MCF 10A (cell line): ENCODE data around the gene MAN2B2. TPM values are rescaled to one million over a fixed set of nuclear protein-coding genes. Genes with fewer than 3 reads are reported as not detected.
"Not testable (repeated sequence)": the region's sequence is repeated elsewhere in the genome, so short reads cannot be mapped to it uniquely, and the experiment has no call there.

Experiments used
- BruUV-seq: library from RNA; stranded (reverse); fragments of 400-500 nt; replicated peaks from 2 replicates; lab custom pipeline; 2021; lab: Mats Ljungman, UMichigan
- CTCF ChIA-PET: fragments of 300-600 bp; sonication (Branson Sonifier 250); formaldehyde crosslinking; extraction: SDS; loops from one replicate; lab custom pipeline; 2021; ENCODE audit warnings: antibody characterized with exemption, inconsistent platforms; lab: Yijun Ruan, JAX
- POLR2A ChIA-PET: fragments of 300-600, 350-650 bp; sonication (Branson Sonifier 250); formaldehyde crosslinking; extraction: SDS; loops from one replicate; lab custom pipeline; 2020; ENCODE audit warnings: antibody characterized with exemption, inconsistent platforms; lab: Yijun Ruan, JAX
- DNase-seq: peaks from one replicate; pipeline ENCODE4 v3.0.0-alpha.2; 2018; ENCODE audit not compliant: unreplicated experiment
- H3K27ac Mint-ChIP-seq: one replicate; pipeline ENCODE4 v1.8.0; 2022; ENCODE audit warnings: mild to moderate bottlenecking, low read depth, mixed read lengths; ENCODE audit not compliant: unreplicated experiment
- H3K27me3 Mint-ChIP-seq: one replicate; pipeline ENCODE4 v1.8.0; 2022; ENCODE audit warnings: mixed read lengths; ENCODE audit not compliant: insufficient read depth, unreplicated experiment
- H3K36me3 Mint-ChIP-seq: one replicate; pipeline ENCODE4 v1.8.0; 2022; ENCODE audit warnings: mild to moderate bottlenecking, moderate library complexity, mixed read lengths; ENCODE audit not compliant: insufficient read depth, unreplicated experiment
- H3K4me1 Mint-ChIP-seq: one replicate; pipeline ENCODE4 v1.8.0; 2022; ENCODE audit warnings: mixed read lengths; ENCODE audit not compliant: insufficient read depth, unreplicated experiment
- H3K4me3 Mint-ChIP-seq: one replicate; pipeline ENCODE4 v1.8.0; 2022; ENCODE audit warnings: mild to moderate bottlenecking, moderate library complexity, mixed read lengths; ENCODE audit not compliant: unreplicated experiment
- H3K9me3 Mint-ChIP-seq: one replicate; pipeline ENCODE4 v1.8.0; 2022; ENCODE audit warnings: mixed read lengths; ENCODE audit not compliant: unreplicated experiment
- CTCF ChIP-seq: fragments of 200-600 bp; IDR thresholded peaks from one replicate; pipeline ENCODE4 v1.8.0; 2022; ENCODE audit warnings: antibody characterized with exemption, mild to moderate bottlenecking; ENCODE audit not compliant: unreplicated experiment
- intact Hi-C: fragments of 100-400 bp; cut with micrococcal nuclease; formaldehyde crosslinking; loops from 2 replicates; pipeline ENCODE4 v1.14.1; 2022
- total RNA-seq: library from RNA; stranded (reverse); gene quantifications from 2 replicates; pipeline ENCODE4 v1.2.3, GENCODE V29; 2022

MAN2B2 gene
- total RNA-seq, 1 experiment from 2014 or later, result 12.5 TPM

- no peak overlapping the region for H3K4me3 Mint-ChIP-seq
- CTCF ChIA-PET, result no interaction called here
- H3K36me3 Mint-ChIP-seq, result peaks cover 5% of the 10 kb centered on the region
- BruUV-seq, result no TSS peak
- H3K9me3 Mint-ChIP-seq, result no peaks in the 10 kb centered on the region
- TF ChIP-seq CTCF, result no peak
- no peaks in the 10 kb centered on the region for H3K27me3 Mint-ChIP-seq
- intact Hi-C loops, result no loop called here
- POLR2A ChIA-PET, result no interaction called here
- DNase-seq, result no peak
- H3K27ac Mint-ChIP-seq, result no peak overlapping the region
- H3K4me1 Mint-ChIP-seq, result no peaks in the 10 kb centered on the region
Observed at GRCh38 chr4:6649216-6649615, 74.2 kb downstream of the MAN2B2 start.

GRCh38 chr4:6654211-6654610 lies 79.2 kb downstream of the MAN2B2 start:
- H3K27ac Mint-ChIP-seq, BruUV-seq, H3K9me3 Mint-ChIP-seq, H3K4me1 Mint-ChIP-seq, H3K36me3 Mint-ChIP-seq, DNase-seq, intact Hi-C loops, H3K4me3 Mint-ChIP-seq, H3K27me3 Mint-ChIP-seq: not testable (repeated sequence)
- POLR2A ChIA-PET, result interaction anchor here (0.9 to 1.6 kb wide), 5 partner anchors 9 to 14 kb away, joined by 3 to 6 read pairs (median 4); partner anchors contain the start of gene MRFAP1
- CTCF ChIA-PET, result interaction anchor here (0.6 kb wide), 1 partner anchor 9 kb away, joined by 4 read pairs; no protein-coding TSS in a partner anchor

- H3K4me1 Mint-ChIP-seq, BruUV-seq, H3K27ac Mint-ChIP-seq, H3K27me3 Mint-ChIP-seq, H3K36me3 Mint-ChIP-seq, CTCF ChIA-PET, H3K9me3 Mint-ChIP-seq, H3K4me3 Mint-ChIP-seq, intact Hi-C loops, DNase-seq: not testable (repeated sequence)
- POLR2A ChIA-PET, result interaction anchor here (0.6 to 1.0 kb wide), 3 partner anchors 10 to 18 kb away, joined by 3 to 4 read pairs (median 3); partner anchors contain the start of gene MRFAP1
Observed at GRCh38 chr4:6655291-6655690, 80.3 kb downstream of the MAN2B2 start.

- DNase-seq, result no peak
- CTCF ChIA-PET, result no interaction called here
- no peak overlapping the region for H3K27ac Mint-ChIP-seq
- no peak overlapping the region for H3K4me3 Mint-ChIP-seq
- no peaks in the 10 kb centered on the region for H3K9me3 Mint-ChIP-seq
- BruUV-seq, result no TSS peak
- intact Hi-C loops, result no loop called here
- no peaks in the 10 kb centered on the region for H3K4me1 Mint-ChIP-seq
- H3K27me3 Mint-ChIP-seq, result no peaks in the 10 kb centered on the region
- no peak for TF ChIP-seq CTCF
- POLR2A ChIA-PET, result interaction anchor here (0.6 to 1.0 kb wide), 3 partner anchors 11 to 17 kb away, joined by 3 to 4 read pairs (median 3); partner anchors contain the start of gene MRFAP1
- H3K36me3 Mint-ChIP-seq, result no peaks in the 10 kb centered on the region
Observed at GRCh38 chr4:6655924-6656323, 80.9 kb downstream of the MAN2B2 start.
